Activated CD4-positive, alpha-beta T cell treated with anti-CD3 and anti-CD28 coated beads, Interleukin-2, amount 50 U/mL, for 48 hours (primary cell): ENCODE results near the gene ASS1.

ENCODE experiments used
- DNase-seq, 2 experiments: peaks; one replicate each; pipeline ENCODE4 v3.0.0-alpha.2; 2020

Gene ASS1

DNA sequence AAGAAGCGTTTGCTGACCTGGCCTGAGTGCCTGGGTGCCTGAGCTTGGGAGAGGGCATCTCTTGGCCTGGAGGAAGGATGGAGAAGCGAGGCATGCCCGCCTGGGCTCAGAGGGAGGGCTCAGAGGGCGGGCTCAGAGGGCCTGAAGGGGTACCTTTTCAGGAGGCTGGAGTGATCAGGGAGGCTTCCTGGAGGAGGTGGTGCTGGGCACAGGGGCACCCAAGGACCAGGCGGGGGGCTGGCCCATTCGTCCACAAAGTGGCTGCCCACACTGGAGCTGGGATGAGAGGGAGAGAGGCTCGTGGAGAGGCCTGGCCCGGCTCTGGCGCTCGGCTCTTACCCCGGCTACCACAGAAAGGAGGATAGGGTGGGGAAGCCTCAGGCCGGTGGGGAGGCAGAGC lies 32.8 kb downstream of the ASS1 start:
- no peak for DNase-seq

DNA sequence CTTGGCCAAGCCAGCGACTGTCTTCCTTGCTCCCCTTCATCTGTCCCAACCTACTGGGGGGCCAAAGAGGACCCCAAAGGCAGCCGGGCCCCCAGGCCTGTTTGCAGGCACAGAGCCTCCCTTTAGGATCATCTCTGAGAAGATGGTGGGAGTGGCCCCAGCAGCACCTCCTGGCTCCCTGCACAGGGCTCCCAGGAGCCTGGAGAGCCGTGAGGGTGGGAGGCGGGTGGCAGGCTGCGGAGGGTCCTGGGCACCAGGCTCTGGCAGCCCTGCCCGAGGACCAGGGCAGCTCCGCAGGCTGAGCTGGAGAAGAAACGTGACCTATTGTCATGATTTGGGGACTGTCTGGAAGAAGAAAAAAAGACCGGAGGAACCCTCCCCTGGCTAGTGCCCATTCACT lies 33.4 kb downstream of the ASS1 start:
- no peak for DNase-seq

DNA sequence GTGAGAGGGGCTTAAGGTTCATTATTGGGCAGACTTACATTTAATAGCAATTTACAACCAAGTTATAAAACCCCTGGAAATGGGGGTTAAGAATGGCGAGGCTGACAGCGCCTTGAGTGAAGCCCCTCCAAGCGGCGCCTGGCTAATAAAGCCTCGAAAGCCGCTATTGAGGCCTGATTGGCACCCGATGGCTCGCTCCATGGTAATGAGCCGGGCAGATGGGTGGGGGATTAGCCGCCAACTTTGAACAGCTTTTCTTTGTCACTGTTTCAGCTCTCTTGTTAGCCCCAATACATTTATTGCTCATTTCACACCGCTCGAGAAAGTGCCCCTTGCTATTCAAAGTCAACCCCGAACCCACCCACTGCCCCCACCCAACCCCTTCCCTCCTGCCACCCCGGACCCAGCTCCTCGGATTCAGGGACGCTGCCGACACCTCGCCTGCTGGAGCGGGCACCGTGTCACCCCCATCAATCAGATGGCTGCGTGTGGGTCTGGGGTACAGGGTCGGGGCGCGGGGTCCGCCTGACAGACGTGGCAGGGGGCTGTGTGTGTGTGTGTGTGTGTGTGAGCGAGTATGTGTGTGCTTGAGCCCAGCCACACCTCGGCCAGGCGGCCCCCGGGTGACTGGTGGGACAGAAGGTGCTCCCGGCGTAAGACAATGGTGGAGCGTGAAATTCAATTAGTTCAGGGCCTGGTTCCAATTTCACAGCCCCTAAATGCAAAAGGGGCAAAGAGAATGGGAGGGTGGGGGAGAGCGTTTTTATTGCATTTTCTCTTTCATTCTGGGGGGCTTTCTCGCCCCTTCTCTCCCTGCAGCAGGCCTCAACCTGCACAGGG lies 34.2 kb downstream of the ASS1 start:
- DNase-seq = no peak

DNA sequence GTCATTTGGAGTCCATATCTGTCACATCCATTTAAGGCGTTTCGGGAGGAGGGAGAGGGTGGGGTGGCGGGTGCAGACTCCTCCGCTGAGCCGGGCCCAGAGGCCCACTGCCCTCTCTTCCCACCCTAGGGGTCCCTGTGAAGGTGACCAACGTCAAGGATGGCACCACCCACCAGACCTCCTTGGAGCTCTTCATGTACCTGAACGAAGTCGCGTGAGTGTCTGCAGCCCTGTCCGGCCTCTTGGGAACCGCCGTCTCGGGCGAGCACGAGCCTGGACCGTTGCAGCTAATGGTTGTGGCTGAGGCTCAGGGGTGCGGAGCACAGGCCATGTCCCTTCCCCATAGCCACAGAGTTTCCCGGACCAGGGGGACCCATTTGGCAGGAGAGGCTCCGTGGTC lies 34.8 kb downstream of the ASS1 start:
- DNase-seq = no peak

DNA sequence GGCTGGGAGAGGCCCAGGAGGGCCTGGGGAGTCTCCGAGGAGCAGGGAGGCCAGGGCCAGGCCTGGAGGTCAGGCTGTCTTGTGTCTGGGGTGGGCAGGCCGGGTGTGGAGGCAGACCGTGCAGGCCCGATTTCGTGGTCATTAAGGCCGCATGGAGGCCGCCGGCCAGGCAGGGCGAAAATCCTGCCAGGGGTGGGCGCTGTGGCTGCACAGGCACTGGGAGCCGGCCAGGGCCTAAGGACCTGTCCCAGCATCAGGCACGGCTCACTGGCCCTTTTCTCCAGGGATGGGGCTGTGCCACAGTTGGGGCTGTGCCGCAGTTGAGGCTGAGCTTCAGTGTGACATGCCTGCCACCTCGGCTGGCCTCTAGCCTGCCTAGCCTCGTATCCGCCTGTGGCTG lies 35.9 kb downstream of the ASS1 start:
- no peak for DNase-seq

DNA sequence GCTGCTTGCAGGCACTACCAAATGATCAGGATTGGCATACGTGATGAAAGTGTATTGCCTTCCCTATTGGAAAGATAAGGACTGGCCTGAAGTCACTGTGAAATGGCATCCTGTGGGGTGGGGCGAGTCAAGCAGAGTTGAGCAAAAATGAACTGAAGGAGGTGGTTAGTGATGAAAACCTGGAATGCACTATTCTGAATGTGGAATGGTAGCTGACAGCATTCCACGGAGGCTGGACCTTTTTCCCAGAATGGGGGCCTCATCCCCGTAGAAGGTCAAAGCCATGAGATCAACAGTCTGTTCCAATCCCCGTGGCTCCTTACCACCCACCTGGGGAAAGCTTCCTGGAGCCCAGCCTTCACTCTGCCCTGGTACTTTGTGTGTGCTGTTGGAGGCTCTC lies 37.7 kb downstream of the ASS1 start:
- DNase-seq = no peak

DNA sequence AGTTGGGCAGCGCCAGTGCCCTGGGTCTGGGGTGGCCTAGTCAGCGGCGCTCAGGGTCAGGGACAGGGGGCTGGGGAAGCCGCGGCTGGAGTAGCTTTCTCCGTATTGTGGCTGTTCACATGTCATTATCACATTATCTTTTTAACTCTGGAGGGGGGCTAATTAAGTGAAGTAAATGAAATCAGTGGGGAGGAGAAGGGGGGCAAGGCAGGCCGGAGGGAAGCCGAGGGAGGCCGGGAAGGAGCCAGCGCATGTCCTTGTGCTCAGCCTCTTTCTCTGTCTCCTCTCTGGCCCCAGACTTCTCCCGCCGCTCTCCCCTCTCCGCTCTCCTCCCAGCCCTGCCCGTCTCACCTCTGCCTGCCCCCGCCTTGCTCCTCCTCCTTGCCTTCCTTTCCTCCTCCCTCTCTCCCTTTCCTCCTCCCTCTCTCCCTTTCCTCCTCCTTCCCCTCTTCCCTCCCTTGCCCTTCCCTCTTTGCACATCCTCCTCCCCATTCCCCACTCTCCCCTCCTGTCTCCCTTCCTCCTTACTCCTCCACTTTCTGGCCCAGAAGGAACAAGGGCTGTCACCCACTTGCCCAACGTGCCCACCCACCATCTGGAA lies 38.7 kb downstream of the ASS1 start:
- DNase-seq = no peak

DNA sequence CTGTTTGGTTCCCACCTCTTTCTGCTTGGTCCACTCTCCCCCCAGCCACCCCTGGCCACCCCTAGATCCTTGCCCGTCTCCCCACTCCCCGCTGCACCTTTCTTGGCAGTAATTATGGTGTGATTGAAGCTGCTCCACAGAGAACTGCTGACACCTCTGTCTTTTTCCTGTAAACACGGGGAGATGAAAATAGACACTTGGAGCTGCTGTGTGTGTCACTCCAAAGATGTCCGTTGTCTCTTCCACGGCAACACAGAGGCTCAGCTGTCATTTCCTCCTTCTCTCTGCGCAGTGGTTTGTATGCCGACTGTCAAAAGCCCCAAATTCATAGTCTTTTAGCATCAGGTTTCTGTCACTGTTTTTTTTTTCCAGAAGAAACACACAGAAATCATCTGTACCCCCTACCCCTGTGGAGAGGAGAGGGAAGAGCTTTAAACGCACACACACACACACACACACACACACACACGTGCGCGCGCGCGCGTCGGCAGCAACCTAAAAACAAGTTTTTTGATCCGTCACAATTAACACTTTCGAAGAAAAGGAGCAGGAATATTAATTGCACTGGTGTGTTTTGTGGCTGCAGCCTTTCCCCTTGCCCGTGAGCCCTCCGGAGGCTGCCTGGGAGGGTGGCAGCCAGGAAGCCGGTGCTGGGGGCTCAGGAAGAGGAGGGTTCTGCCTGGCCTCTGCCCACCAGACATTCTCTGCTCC lies 39.8 kb downstream of the ASS1 start:
- DNase-seq = no peak

DNA sequence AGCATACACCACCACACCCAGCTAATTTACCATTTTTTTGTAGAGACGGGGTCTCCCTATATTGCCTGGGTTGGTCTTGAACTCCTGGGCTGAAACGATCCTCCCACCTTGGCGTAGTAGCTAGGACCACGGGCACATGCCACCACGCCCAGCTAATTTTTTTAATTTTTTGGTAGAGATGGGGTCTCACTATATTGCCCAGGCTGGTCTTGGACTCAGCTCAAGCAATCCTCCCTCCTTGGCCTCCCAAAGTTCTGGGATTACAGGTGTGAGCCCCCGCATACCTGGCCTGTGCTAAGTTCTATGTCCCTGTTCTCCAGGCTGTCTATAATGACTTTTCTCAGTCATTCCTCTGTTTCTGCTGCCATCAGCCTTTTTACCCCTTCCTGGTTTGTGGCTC lies 41.3 kb downstream of the ASS1 start:
- DNase-seq = no peak

DNA sequence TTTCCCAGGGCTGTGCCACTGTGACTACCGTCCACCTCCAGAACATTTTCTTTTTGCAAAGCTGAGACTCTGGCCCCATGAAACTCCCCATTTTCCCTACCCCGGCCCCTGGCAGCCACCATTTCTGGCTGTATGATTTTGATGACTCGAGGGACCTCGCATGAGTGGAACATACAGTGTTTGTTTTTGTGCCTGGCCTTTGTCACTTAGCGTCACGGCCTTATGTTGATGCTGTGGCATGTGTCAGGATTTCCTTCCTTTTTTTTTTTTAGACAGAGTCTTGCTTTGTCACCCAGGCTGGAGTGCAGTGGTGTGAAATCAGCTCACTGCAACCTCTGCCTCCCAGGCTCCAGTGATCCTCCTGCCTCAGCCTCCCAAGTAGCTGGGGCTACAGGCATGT lies 42.7 kb downstream of the ASS1 start:
- DNase-seq = no peak

DNA sequence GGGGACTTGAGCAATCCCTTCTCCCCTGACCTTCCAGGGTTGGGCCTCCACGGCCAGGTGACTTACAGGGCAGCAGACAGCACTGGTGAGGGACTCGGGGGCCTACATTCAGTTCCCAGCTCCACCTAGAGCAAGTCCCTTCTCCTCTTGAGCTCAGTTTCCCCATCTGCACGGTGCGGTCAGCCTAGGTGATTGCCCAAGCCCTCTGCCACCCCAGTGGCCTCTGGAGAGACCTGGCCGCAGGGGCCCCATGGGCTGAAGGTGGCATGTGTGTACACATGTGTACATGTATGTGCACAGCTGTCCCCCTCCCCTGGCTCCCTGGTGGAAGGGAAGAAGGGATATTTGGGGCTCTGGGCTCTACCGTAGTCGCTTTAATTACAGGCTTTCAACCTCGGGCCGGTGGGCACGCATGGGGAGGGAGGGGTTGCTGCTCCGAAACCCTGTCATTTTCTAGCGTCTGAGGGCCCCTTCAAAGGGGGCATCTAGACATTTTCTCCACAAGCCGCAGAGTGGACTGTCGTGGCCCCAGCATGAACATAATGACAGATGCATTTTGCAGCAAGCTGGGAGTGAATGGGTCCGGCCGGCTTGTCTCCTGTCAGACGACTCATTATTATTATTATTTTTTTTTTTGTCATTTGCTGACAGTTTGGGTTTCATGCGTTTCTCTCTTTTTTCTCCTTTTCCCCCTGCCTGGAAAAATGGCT lies 44.0 kb downstream of the ASS1 start:
- no peak for DNase-seq

DNA sequence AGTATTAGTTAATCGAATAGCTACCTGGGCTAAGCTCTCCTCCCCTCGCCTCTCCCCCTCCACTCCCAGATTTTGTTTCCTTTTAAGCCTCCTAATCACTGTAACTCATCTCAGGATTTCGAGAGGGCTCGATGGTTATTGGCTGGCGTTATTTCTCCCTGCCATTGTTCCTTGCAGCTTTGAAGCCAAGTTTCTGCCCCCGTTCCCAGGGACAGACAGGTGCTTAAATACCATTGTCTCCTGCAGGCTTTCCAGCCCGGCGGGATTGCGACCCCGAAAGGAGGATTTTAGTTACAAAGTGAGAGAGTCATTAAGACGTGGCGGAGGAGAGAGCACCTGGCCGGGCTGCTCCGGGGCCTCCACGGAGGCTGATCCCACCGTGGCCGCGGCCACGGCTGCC lies 46.2 kb downstream of the ASS1 start:
- no peak for DNase-seq

DNA sequence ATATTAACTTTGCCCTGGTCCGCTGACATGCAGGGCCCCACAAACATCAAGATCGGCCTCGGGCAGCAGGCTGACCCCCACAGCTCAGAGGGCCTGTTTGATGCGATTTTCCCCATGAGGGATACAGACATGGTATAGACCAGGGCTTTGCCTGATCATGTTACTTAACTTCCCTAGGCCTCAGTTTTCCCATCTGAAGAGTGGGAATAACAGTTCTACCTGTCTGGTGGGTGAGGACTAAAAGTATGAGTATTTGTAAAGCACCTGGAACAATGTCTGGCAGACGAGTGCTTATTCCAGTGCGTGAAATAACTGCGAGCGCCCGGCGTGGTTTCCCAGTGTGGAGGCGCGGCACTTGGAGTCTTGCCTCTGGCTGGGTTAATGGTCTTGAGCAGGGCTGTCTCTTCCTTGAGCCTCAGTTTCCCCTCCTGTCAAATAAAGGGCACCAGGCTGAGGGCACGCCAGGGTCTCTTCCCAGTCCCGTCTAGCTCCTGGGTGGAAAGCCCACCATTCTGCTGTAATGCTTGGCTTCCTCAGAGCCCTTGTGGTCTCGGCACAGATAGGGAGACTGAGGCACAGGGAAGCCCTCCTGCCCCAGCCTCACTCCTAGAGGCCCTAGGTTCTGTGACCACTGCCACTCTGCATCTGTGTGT lies 47.2 kb downstream of the ASS1 start:
- DNase-seq = no peak

DNA sequence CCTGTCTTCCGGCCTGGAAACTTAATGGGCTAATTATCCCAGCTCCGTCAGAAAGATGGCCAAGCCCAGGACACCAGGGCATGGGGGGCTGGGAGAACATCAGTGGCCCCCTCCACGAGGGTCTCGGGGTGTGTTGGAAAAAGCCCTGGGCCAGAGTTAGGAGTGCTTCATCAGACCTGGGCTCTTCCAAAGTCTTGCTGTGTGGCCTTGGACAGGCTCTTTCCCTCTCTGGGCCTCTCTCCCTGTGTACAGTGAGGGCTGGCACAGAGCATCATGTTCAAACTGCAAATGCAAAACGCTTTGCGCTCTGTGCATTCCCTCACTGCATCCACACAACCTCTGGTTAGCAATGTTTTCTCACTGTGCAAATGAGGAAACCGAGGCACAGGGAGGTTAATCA lies 48.3 kb downstream of the ASS1 start:
- DNase-seq = no peak

DNA sequence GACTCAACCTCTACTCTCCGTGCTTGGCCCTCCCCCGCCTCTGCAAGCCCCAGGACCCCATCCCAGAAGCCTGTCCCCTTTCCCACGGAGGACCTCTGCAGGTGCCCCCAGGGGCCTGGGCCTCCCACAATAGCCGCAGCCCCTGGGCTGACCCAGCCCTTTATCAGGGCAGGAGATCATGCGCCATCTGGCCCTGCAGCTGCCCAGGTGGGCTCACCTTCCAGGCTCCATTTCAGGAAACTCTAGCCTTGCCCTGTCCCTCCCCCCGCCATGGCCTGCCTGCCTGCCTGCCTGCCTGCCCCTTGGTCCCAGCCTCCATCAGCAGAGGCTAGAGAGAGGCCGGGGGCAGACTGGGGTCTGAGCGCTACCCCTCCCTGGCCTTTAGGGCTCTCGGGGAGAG lies 48.7 kb downstream of the ASS1 start:
- DNase-seq = no peak

DNA sequence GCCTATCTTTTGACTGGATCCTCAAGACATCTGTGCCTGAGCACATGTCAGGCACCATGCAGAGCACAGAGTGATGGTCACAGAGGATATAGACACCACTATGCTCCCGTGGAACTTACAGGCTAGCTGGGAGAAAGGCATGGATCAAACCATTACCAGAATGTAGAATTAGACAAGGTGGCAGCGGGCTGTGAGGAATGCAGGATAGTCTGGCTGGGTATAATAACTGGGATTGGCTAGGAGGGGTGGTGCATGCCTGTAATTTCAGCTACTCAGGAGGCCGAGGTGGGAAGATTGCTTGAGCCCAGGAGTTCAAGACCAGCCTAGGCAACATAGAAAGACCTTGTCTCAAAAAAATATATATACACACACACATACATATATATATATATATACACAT lies 50.3 kb downstream of the ASS1 start:
- DNase-seq = no peak

DNA sequence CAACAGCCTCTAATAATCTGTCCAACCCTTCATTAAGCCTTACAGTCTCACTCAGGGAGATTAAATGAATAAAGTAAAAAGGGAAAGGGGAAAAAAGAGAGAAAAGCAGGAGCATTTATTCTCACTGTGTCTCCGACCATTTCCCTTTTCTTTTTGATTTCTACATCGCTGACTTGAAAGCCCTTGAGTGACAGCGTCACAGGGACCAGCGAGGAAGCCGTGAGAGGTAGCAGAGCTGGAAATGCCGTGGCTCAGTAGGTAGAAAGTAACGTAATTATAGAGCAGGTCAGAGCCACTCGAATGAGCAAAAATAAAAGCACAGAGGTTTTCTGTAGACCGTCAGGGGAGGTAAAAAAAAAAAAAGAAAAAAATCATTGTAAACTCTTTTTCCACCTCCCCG lies 52.4 kb downstream of the ASS1 start:
- DNase-seq = no peak

DNA sequence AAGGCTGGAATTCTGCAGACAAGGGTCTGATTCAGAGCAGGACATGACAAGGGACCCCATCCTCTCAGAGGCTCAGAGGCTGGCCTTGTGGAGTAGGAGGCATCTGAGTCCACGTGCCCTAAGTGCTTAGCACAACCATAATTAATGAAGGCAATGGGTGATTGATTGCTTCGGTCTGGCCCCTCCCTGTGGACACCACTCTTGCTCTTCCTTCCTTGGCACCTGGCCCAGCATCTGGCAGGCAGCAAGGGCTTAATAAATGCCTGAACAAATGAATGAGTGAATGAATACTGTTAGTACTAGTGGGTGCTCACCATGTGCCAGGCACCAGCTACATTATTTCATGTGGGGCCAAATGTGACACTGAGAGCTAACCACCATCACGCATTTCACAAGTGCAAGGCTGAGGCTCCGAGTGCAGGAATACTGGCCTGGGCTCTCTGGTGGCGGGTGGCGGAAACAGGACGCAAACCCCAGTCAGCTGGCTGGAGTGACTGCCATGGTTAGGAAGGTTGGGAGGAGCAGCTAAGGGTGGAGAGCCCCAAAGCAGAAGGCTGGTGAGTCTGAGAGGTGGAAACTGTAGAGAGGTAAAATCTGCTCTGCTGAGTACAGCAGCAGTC lies 53.6 kb downstream of the ASS1 start:
- peak; percentile 6 to 8 for DNase-seq

DNA sequence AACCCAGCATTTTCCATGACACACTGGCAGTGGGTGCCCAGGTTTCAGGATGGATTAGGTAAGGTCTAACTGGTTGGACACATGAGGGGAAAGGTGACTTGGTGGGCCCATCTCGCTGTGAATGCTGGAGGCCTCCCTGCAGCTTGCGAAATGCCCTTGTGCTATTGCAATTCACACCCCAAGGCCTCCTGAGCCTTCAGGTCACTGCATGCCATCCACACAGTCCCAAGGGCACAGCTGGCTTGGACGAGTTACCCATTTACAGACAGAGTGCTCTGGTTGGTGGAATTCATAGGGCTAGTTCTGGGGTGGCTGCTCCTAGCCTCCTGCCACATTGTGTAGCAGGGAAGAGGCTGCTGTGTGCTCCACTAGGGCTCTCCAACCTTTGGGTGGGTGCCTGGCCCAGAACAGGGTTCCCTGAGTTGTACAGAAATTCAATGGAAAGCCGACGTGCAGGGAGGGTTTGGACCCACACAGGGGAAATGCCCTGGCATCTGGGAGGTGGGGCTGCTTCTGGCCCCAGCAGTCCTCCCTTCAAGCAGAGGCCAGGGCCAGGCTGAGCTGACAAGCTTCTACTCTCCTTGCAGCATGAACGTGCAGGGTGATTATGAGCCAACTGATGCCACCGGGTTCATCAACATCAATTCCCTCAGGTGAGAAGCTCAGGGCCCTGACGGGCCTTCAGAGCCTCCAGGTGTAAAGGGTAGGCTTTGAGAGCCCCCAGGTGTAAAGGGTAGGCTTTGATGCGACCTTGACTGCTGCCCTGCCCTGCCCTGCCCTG lies 54.3 kb downstream of the ASS1 start:
- DNase-seq = no peak

DNA sequence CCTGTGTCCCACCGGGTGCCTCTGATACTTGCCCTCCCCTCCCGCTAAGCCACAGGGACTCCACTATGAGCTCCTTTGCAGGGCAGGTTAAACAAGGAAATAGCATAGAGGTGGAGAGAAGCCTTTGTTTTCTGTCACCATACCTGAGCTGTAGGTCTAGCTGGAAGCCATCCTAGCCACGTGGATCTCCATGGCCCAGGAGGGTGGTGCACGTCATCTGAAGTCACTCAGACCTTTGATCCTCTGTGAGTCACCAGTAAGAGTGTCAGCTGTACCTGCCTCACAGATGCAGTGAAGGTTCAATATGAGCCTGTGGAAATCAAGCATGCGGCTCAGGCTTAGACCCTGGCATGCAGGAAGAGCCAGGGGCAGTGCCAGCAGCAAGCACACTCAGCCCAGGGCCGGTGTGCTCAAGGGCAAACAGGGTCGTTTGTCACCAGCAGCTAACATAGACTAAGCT lies 55.1 kb downstream of the ASS1 start:
- DNase-seq = no peak

DNA sequence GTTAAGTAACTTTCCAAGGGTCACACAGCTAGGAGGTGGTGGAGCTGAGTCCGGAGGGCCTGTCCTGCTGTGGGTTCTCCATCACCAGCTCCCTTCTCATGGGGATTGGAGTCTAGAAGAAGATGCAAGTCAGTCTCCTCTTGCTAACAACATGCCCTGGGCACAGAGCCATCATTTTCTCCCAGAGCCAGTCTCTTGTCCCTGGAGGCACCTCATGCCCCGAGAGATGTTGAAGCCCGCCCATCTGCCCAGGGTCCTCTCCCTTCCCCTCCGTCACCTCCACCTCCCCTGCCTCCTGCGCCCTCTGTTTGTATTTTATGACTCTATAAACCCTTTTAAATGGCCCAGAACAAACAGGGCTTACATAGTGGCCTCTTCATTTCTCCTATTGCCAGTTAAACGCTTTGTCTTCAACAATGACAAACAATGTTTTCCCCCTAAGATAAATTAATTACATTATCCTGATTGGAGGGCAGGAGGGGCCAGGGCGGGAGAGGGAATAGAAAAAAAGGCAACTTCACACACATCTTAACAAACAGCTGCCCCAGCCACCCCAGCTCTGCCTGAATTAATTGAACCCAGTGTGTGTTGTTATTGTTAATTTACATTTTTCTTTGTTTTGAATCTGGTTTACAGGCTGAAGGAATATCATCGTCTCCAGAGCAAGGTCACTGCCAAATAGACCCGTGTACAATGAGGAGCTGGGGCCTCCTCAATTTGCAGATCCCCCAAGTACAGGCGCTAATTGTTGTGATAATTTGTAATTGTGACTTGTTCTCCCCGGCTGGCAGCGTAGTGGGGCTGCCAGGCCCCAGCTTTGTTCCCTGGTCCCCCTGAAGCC lies 55.8 kb downstream of the ASS1 start:
- DNase-seq = no peak
